HG03378 (cell line): Measurements from ENCODE around the gene TIMP2.
"Not testable (repeated sequence)": the region's sequence is repeated elsewhere in the genome, so short reads cannot be mapped to it uniquely, and the experiment has no call there.

Experiments used
- ATAC-seq: cut with Tn5 transposase; IDR thresholded peaks from one replicate; pipeline ENCODE4 v1.9.1; 2021; ENCODE audit warnings: mild to moderate bottlenecking, moderate library complexity; ENCODE audit not compliant: unreplicated experiment

Gene TIMP2

GRCh38 chr17:78925234-78925633 lies at the start of gene TIMP2:
TIMP2 (minus strand) TSS chr17:78925387; CDS start chr17:78925088, 299 bp downstream.
- no peak for ATAC-seq

GRCh38 chr17:78973792-78974520 lies 48.8 kb upstream of the TIMP2 start:
- no peak for ATAC-seq

- ATAC-seq, result no peak
Observed at GRCh38 chr17:78973196-78973595, 48.0 kb upstream of the TIMP2 start.

- ATAC-seq, result no peak
Observed at GRCh38 chr17:78972507-78973105, 47.4 kb upstream of the TIMP2 start.

GRCh38 chr17:78971756-78972506 lies 46.7 kb upstream of the TIMP2 start:
- no peak for ATAC-seq

DNA sequence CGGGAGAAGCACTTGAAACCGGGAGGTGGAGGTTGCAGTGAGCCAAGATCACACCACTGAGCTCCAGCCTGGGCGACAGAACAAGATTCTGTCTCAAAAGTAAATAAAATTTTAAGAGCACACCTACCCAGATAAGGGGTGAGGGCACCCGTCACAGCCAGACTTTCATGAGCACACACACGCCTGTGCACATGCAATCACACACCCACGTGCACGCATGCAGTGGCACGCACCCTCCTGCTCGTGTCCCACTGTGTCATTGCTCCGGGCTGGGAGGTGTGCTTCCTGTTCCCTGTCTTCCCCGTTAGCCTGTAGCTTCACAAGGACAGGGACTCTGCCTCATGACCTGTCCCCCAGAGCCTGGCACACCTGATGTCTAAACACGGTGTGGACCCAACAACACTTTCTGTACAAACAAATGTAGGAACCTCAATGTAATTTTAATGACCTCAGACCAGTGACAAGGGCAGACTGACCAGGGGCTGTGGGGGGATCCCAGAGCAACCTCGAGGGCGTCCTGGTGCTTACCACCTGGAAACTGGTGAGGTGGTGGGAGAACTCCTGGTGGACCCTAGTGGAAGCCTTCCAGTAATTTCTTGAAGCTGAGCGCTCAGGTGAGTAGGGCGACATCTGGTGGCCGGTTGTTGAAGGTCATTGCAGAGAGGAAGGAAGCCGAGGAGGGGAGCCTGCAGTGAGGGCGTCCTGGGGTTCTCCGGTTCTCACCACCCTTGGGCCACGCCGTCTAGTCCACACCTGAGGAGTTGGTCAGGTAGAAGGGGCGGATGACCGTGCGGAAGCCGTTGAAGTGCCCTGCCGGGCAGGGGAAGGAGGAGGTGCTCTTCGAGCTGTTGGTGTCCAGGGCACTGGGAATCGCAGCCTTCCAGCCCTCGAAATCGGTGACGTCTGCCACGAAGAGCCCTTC lies 45.9 kb upstream of the TIMP2 start:
- ATAC-seq, result no peak

DNA sequence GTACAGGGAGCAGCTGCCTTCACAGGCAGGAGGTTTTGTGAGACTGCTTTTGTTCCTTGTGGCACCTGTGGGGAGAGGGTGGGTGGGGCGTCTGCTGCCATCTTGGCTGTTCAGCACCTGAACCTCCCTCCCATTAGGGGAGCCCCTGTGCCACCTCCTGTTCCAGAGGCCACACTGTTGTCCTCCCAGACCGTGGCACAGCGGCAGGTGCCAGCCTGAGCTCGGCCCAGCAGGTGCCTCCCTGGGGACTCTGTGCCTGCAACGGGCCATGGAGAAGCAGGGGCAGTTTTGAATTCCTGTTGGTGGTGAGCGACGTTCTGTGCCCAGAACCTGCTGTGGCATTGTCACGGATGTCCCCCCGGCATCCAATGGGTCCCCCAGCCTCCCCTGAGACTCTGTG lies 44.7 kb upstream of the TIMP2 start:
- ATAC-seq, result no peak

DNA sequence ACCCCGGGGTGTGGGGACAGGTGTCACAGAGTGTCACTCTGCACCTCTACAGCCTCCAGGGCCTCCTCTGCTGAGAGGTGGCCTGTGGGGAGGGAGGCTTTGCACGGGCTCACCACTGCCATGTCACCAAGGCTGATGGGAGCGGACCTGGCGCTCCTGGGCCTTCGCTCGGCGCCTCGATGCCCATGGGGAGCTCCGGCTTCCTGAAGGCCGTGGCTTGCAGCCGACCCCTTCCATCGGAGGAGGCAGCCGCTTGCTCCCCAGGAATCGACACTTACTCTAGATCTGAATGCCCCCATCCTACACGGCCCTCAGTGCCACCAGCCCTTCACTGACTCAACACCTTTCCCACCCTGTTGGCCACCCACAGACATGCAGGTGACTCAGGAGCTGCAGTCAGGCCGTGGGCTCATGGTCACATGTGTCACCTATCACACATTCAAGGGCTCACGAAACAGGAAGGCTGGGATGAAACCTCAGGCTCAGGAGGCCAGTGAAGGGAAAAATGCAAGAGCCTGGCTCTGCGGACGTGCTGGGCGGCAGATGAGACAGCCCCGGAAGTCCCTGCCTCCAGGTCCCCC lies 42.7 kb upstream of the TIMP2 start:
- ATAC-seq, result no peak

GRCh38 chr17:78966910-78967600 lies 41.9 kb upstream of the TIMP2 start:
- no peak for ATAC-seq

- no peak for ATAC-seq
Observed at GRCh38 chr17:78966123-78966813, 41.1 kb upstream of the TIMP2 start.

DNA sequence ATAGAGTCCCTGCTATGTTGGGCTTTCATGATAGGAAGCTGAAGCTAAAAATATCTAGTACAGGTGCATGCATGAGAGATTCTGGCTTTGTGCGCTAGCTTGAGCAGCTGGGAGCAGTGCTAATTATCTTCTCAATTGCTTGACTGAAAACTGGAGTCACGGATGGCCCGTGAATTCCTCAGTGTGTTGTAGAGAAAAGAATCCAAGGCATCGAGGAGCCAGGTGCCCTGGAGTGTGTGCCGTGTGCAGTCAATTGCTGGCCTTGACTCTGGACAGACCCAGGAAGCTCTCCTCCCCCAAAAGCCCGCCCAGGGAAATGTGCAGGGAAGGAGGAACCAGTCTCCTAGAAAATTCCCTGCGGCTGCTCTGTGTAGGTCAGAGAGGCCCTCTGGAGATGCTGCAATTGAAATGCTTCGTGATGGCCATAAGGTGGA lies 40.3 kb upstream of the TIMP2 start:
- no peak for ATAC-seq

- no peak for ATAC-seq
Observed at GRCh38 chr17:78963378-78963777, 38.2 kb upstream of the TIMP2 start.

DNA sequence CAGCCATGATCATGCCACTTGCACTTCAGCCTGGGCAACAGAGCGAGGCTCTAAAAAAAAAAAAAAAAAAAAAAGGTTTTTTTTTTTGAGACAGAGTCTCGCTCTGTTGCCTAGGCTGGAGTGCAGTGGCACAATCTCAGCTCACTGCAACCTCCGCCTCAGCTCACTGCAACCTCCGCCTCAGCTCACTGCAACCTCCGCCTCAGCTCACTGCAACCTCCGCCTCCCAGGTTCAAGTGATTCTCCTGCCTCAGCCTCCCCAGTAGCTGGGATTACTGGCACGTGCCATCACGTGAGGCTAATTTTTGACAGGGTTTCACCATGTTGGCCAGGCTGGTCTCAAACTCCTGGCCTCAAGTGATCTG lies 37.8 kb upstream of the TIMP2 start:
- ATAC-seq, result not testable (repeated sequence)

DNA sequence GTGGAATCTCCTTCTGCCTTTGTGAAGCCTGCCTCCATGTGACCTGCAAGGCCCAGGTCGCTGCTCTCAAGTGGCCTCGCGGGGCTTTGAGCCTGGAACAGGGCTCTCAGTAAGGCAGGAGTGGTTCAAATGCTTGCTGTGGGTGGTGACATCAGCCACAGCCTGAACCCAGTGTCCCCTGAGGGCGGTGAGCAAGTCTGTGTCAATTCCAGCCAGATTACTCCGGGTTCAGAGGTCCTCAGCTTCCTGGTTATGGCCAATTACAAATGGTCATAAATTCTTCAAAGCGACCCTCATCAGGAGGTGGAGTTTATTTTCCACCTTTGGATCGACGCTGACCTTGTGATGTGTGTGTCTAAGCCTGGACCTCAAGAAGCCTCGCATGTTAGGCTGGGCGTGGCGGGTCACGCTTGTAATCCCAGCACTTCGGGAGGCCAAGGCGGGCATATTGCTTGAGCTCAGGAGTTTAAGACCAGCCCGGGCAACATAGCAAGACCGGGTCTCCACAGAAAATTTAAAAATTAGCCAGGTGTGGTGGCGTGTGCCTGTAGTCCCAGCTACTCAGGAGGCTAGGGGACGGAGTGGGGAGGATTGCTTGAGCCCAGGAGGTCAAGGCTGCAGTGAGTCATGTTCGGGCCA lies 37.3 kb upstream of the TIMP2 start:
- no peak for ATAC-seq

DNA sequence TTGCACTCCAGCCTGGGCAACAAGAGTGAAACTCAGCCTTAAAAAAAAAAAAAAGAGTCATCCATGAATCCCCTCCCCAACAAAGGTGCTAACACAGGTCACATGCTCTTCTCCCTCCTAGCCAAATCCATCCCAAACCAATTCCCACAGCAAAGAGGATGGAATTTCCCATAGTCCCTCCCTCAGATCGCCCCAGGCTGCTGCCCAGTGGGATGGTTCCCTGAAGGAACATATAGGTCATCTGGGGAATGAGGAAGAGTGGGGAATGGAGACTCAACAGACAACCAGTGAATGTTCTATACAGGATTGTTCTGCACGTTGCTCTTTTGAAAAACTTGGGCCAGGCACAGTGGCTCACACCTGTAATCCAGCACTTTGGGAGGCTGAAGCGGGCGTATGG lies 36.4 kb upstream of the TIMP2 start:
- no peak for ATAC-seq

DNA sequence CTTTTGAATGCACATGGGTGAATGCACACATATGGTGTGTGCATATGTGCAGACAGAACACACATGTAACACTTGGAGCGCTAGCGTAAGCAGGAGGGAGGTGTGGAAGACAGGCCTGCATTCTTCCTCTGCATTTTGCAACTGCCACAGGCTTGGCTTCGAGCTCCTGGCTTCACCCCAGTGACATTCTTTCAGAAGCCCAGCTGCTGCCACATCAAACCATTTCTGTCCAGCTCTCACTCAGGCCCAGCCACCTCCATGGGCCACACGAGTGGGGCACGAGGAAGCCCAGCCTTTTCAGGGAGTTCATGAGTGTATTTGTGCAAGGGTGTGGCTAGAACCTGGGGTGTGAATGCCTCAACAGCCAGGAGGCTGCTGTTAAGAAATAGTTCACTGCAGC lies 35.7 kb upstream of the TIMP2 start:
- no peak for ATAC-seq

- no peak for ATAC-seq
Observed at GRCh38 chr17:78959803-78960202, 34.6 kb upstream of the TIMP2 start.

DNA sequence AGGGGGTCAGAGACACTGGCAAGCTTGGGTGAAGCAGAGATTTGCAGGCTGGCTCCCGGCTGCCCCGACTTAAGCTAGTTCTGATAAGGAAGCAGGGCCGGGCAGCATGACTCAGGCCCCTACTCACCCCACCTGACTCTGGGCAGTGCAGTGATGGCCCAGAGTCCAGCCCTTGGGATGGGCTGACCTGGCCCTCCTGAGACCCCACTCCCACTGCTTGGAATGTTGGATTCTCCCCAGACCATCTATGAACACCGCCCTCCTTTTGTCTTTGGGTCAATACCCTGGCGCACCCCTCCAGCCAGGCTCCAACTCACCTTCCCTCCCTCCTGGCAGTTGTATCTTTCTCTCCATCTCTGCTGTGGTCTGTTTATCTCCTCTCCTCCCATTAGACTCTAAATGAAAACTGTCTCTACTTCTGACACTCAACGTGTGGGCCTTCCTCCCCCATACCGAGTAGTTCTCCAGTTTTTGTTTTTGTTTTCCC lies 33.5 kb upstream of the TIMP2 start:
- ATAC-seq, result no peak

DNA sequence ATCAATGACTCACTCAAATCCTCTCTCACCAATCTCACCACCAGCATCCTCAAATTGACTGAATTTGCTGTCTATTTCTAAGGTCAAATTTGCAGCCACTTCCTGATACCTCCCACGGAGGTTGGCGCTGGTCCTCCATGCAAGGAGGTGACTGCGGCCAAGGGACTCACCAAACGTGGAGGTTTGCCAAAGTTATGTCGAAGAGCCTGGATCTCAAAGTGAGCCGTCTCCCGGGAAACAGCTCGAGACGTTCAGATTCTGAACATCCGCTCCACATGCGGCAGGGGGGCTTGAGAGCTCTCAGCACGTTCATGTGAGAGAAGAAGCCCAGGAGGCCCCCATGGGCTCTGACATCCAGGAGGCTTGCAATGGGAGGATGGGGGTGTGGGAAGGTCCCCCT lies 31.9 kb upstream of the TIMP2 start:
- no peak for ATAC-seq
